Tibial artery (tissue), 4 donors: ENCODE measurements around the gene CADM2.

ENCODE experiments used
- DNase-seq, 2 donors: peaks; one replicate each; pipeline ENCODE4 v3.0.0-alpha.2; 2019
- H3K27ac ChIP-seq, 2 donors: fragments of 200-600 bp; sonication (generic) in 1 of 2; 1 replicate in 1 of 2; 2 replicates in 1 of 2; pipeline ENCODE4 v1.5.1; 2018 to 2019; ENCODE audit warnings: mild to moderate bottlenecking in 1 of 2
- H3K27me3 ChIP-seq, 2 donors: fragments of 200-600 bp; sonication (generic) in 1 of 2; one replicate each; pipeline versions ENCODE4 v1.5.1 to v1.6.0; 2016 to 2019
- H3K36me3 ChIP-seq, 3 donors: fragments of 200-600 bp; sonication (generic) in 2 of 3; one replicate each; pipeline ENCODE4 v1.5.1; 2016 to 2019; ENCODE audit warnings: mild to moderate bottlenecking in 2 of 3
- H3K4me1 ChIP-seq, 4 donors: fragments of 200-600 bp; sonication (generic) in 2 of 4; 1 replicate in 3 of 4; 2 replicates in 1 of 4; pipeline ENCODE4 v1.5.1; 2016 to 2019
- H3K4me3 ChIP-seq, 2 donors: fragments of 200-600 bp; sonication (generic) in 1 of 2; 1 replicate in 1 of 2; 2 replicates in 1 of 2; pipeline ENCODE4 v1.5.1; 2018 to 2019; ENCODE audit warnings: mild to moderate bottlenecking in 2 of 2
- H3K9me3 ChIP-seq, 3 donors: fragments of 200-600 bp; sonication (generic) in 1 of 3; one replicate each; pipeline ENCODE4 v1.5.1; 2016 to 2019
- intact Hi-C: fragments of 100-400 bp; cut with DNase I; formaldehyde crosslinking; loops from one replicate; pipeline ENCODE4 v1.15.0; 2023; ENCODE audit warnings: low total_unique reads
- TF ChIP-seq, protein P1 (sequence below), 2 experiments: fragments of 200-600 bp in 1 of 2; fragments of 450-650 bp in 1 of 2; IDR thresholded peaks; one replicate each; pipeline ENCODE4 v1.5.1; 2017 to 2019; ENCODE audit warnings: antibody characterized with exemption in 2 of 2, mild to moderate bottlenecking in 1 of 2, moderate library complexity in 1 of 2

Gene CADM2

DNA sequence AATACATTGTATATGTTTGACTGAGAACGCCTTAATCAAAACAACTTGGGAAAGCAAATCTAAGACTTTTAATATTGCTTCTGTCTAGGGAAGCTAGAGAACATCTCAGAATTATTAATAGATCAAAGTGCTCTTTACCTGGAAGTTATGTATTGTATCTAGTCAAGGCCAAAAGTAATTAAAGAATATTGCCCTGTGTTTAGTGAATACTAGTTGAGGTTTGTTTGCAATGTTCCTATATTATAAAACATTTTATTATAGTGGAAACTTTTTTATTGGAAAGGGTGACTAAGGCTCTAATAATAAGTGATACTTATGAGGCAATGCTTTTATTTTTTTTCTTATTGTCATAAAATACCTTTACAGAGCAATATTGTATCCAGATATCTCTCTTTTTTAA, 118.2 kb downstream of the CADM2 start:
- Histone ChIP-seq H3K36me3 (no peaks in the 10 kb centered on the region), H3K27ac (no peak overlapping the region), H3K4me3 (no peak overlapping the region), H3K4me1 (peaks cover 0 to 4% (median 0%) of the 10 kb centered on the region in 4 donors), H3K9me3 (no peaks in the 10 kb centered on the region), H3K27me3 (no peaks in the 10 kb centered on the region)
- intact Hi-C loops = no loop called here
- no peak for DNase-seq
- TF ChIP-seq, protein P1, sequence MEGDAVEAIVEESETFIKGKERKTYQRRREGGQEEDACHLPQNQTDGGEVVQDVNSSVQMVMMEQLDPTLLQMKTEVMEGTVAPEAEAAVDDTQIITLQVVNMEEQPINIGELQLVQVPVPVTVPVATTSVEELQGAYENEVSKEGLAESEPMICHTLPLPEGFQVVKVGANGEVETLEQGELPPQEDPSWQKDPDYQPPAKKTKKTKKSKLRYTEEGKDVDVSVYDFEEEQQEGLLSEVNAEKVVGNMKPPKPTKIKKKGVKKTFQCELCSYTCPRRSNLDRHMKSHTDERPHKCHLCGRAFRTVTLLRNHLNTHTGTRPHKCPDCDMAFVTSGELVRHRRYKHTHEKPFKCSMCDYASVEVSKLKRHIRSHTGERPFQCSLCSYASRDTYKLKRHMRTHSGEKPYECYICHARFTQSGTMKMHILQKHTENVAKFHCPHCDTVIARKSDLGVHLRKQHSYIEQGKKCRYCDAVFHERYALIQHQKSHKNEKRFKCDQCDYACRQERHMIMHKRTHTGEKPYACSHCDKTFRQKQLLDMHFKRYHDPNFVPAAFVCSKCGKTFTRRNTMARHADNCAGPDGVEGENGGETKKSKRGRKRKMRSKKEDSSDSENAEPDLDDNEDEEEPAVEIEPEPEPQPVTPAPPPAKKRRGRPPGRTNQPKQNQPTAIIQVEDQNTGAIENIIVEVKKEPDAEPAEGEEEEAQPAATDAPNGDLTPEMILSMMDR (IDR thresholded peaks at IDR 0.05) = no peak

DNA sequence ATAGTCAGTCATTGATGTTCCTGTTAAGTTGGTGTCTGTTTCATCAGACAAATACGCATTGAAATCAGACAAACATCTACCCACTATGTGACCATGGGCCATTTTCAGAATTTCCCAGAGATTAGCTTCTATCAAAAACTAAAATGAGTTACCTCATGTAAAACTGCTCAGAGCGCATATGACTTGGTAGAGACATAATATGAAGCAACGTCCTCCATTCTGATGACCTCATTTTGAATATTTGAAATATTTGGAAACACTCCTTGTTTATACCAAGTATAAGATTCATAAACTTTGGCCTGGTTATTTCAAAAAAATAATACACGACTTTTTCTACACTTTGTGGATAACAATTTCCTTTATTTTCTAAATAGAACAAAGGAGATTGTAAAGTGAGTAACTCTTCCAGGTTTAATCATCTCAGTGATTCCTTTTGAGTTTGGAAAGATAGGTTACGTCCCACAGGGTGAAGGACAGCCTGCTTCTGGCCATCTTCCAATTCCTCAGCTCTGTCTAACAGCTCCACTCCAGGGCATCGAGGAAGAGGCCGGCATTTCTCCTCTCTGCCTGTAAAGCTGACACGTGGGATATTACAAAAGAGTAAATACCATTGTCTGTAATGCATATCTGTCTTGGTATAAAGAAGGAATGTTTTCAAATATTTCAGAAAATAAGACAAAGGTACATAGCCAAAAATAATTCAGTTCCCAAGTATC, 122.6 kb downstream of the CADM2 start:
- Histone ChIP-seq H3K27ac (no peak overlapping the region), H3K9me3 (no peaks in the 10 kb centered on the region), H3K4me3 (no peak overlapping the region), H3K27me3 (no peaks in the 10 kb centered on the region), H3K4me1 (peaks cover 0 to 4% (median 0%) of the 10 kb centered on the region in 4 donors), H3K36me3 (no peaks in the 10 kb centered on the region)
- TF ChIP-seq, protein P1 (IDR thresholded peaks at IDR 0.05) = no peak
- DNase-seq = no peak
- intact Hi-C loops = no loop called here

DNA sequence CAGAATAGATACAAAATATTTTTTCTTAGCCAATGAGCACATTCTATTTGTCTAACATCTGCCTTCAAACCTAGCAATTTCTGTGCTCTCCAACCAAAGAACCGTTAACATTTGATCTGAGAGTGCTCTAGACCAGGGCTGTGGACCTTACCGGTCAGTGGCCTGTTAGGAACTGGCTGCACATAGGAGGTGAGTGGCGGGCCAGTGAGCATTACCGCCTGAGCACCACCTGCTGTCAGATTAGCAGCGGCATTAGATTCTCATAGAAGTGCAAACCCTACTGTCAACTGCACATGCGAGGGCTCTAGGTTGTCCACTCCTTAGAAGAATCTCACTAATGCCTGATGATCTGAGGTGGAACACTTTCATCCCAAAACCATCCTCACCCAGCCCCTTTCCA, 131.7 kb downstream of the CADM2 start:
- Histone ChIP-seq H3K9me3 (no peaks in the 10 kb centered on the region), H3K27ac (no peak overlapping the region), H3K4me1 (no peaks in the 10 kb centered on the region), H3K36me3 (no peaks in the 10 kb centered on the region), H3K27me3 (no peaks in the 10 kb centered on the region), H3K4me3 (no peak overlapping the region)
- no peak for DNase-seq
- TF ChIP-seq, protein P1 (IDR thresholded peaks at IDR 0.05) = no peak
- intact Hi-C loops = no loop called here

DNA sequence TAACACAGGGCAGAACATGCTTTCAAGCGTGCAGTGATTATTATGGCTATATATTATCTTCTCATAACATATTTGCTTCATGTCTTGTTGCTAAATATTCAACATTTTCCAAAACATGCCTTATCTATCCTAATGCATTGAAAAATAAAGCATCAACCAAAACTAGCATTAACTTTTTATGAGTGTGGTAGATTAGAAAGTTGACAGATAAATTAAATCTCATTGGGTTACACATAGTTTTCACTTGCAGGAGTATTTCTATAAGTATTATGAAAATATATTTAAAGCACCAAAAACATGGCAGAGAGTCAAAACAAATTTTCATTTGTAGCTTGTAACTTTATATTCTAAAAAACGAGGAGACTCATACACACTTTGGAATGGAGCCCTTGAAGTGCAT, 141.5 kb downstream of the CADM2 start:
- H3K27ac ChIP-seq = no peak overlapping the region
- DNase-seq = no peak
- TF ChIP-seq, protein P1 (IDR thresholded peaks at IDR 0.05) = no peak
- no peaks in the 10 kb centered on the region for H3K4me1 ChIP-seq
- intact Hi-C loops = no loop called here
- no peak overlapping the region for H3K4me3 ChIP-seq
- H3K9me3 ChIP-seq = no peaks in the 10 kb centered on the region
- H3K27me3 ChIP-seq = no peaks in the 10 kb centered on the region
- H3K36me3 ChIP-seq = no peaks in the 10 kb centered on the region

DNA sequence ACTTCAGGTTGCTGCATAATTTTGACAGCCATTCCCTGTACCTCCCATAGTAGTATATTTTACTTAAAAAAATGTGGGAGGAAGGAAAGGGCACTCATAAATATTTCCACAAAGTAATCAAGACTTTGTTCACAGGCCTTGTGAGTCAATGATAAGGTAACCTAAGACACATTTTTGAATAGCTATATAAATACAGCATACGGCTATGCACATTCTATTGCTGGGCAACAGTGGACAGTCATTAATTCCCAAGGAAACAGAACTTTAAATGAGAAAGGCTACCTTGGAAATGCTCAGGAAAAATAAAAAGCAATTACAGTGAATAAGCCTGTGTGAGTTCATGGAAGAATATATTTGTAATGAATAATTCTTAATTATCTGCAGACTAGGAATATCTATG, 144.0 kb downstream of the CADM2 start:
- Histone ChIP-seq H3K9me3 (no peaks in the 10 kb centered on the region), H3K36me3 (no peaks in the 10 kb centered on the region), H3K4me1 (no peaks in the 10 kb centered on the region), H3K27me3 (no peaks in the 10 kb centered on the region), H3K4me3 (no peak overlapping the region), H3K27ac (no peak overlapping the region)
- DNase-seq = no peak
- intact Hi-C loops = no loop called here
- TF ChIP-seq, protein P1 (IDR thresholded peaks at IDR 0.05) = no peak

DNA sequence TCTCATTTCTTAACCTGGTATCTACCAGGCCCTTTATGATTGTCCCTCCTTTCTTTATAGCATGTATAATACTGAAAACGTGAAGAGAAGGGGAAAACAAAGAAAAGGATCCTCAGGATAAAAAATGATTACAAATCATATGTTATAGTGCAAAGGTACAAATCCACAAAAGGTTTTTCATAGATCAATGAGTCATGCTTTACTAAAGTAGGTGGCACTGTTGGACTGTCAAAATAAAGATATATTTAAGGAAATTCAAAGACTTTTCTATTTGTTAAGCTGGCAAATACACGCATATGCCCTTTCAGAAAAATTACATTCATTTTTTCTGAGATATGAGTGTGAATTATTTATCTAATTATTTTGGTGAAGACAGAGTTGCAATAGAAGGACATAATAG, 151.6 kb downstream of the CADM2 start:
- Histone ChIP-seq H3K27me3 (no peaks in the 10 kb centered on the region), H3K9me3 (no peaks in the 10 kb centered on the region), H3K4me3 (no peak overlapping the region), H3K36me3 (no peaks in the 10 kb centered on the region), H3K27ac (no peak overlapping the region), H3K4me1 (no peaks in the 10 kb centered on the region)
- TF ChIP-seq, protein P1 (IDR thresholded peaks at IDR 0.05) = no peak
- intact Hi-C loops = no loop called here
- DNase-seq = no peak
